Nephron (organoid): Measurements from ENCODE around the gene SUPT5H.
A peak's percentile ranks its signal among the peaks of the same experiment; 100 is the strongest.

Source experiments
- H3K27ac Mint-ChIP-seq, 3 experiments: 2 replicates each; pipeline ENCODE4 v1.8.0; 2020; ENCODE audit warnings: mixed read lengths in 3 of 3, mild to moderate bottlenecking in 2 of 3, moderate library complexity in 1 of 3
- H3K27me3 Mint-ChIP-seq: 2 replicates; pipeline ENCODE4 v1.8.0; 2021; ENCODE audit warnings: low read depth, mild to moderate bottlenecking, moderate library complexity, mixed read lengths
- H3K36me3 Mint-ChIP-seq: 2 replicates; pipeline ENCODE4 v1.8.0; 2020; ENCODE audit warnings: low read depth, mixed read lengths
- H3K4me1 Mint-ChIP-seq: 2 replicates; pipeline ENCODE4 v1.8.0; 2020; ENCODE audit warnings: mixed read lengths
- H3K4me3 Mint-ChIP-seq, 3 experiments: 2 replicates each; pipeline ENCODE4 v1.8.0; 2020; ENCODE audit warnings: mild to moderate bottlenecking in 3 of 3, mixed read lengths in 3 of 3, moderate library complexity in 2 of 3
- H3K9me3 Mint-ChIP-seq: 2 replicates; pipeline ENCODE4 v1.8.0; 2020; ENCODE audit warnings: mixed read lengths
- CTCF ChIP-seq, 3 experiments: fragments of 200-600 bp; sonication (generic); IDR thresholded peaks; one replicate each; pipeline ENCODE4 v1.5.0; 2021; ENCODE audit warnings: antibody characterized with exemption in 3 of 3; ENCODE audit not compliant: unreplicated experiment in 3 of 3

SUPT5H gene

DNA sequence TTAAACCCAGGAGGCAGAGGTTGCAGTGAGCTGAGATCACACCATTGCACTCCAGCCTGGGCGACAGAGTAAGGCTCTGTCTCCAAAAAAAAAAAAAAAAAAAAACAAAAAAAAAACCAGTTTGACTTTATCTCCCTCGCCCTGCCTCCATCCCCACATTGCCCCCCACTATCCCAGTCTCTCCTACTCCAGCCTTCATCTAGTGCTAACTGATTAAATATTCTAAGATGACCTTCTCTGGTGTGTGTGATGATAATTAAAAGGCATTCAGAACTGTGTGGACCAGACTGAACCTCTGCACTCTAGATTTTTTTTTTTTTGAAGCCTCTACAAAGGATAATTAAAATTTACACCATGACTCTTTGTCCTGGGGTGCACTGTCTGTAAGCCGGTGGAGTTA is 47.4 kb downstream of the SUPT5H start:
- no peak for TF ChIP-seq CTCF (IDR thresholded peaks at IDR 0.05; ENCODE audit: unreplicated experiment in 3 of 3)
- Mint-ChIP-seq H3K4me1 (no peaks in the 10 kb centered on the region), H3K4me3 (no peak overlapping the region), H3K27ac (no peak overlapping the region), H3K36me3 (peaks cover 27% of the 10 kb centered on the region), H3K27me3 (peaks cover 26% of the 10 kb centered on the region), H3K9me3 (no peaks in the 10 kb centered on the region)

- no peaks in the 10 kb centered on the region for H3K9me3 Mint-ChIP-seq
- H3K4me1 Mint-ChIP-seq: peaks cover 11% of the 10 kb centered on the region
- no peak for TF ChIP-seq CTCF (IDR thresholded peaks at IDR 0.05; ENCODE audit: unreplicated experiment in 3 of 3)
- no peak overlapping the region for H3K27ac Mint-ChIP-seq
- H3K27me3 Mint-ChIP-seq: peaks cover 44% of the 10 kb centered on the region
- peaks cover 14% of the 10 kb centered on the region for H3K36me3 Mint-ChIP-seq
- H3K4me3 Mint-ChIP-seq: no peak overlapping the region
These were observed 49.3 kb downstream of the SUPT5H start for GRCh38 chr19:39494661-39495060.

- no peak overlapping the region for H3K27ac Mint-ChIP-seq
- H3K4me3 Mint-ChIP-seq: no peak overlapping the region
- H3K36me3 Mint-ChIP-seq: peaks cover 8% of the 10 kb centered on the region
- TF ChIP-seq CTCF (IDR thresholded peaks at IDR 0.05; ENCODE audit: unreplicated experiment in 3 of 3): no peak
- H3K4me1 Mint-ChIP-seq: peaks cover 14% of the 10 kb centered on the region
- peaks cover 59% of the 10 kb centered on the region for H3K27me3 Mint-ChIP-seq
- H3K9me3 Mint-ChIP-seq: no peaks in the 10 kb centered on the region
These were observed 50.7 kb downstream of the SUPT5H start for GRCh38 chr19:39496063-39496462.

DNA sequence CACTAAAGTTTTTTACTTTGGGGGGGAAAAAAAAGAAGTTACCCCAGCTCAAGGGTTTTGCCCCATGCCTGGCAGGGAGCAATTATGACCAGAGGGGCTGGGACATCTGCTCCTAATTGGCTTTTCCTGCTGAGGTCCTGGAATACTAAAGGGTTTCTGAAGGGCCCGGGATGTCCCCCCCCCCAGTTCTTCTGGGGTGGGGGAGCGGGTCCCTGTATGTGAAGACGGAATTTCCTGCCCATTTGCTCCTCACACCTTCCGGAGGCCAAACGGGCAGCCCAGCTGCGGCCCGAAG is 52.3 kb downstream of the SUPT5H start:
- no peak for TF ChIP-seq CTCF (IDR thresholded peaks at IDR 0.05; ENCODE audit: unreplicated experiment in 3 of 3)
- Mint-ChIP-seq H3K27me3 (peaks cover 68% of the 10 kb centered on the region), H3K36me3 (peaks cover 4% of the 10 kb centered on the region), H3K4me3 (peak overlapping the region in 1 of 3 experiments; percentile 68), H3K9me3 (no peaks in the 10 kb centered on the region), H3K4me1 (peaks cover 14% of the 10 kb centered on the region), H3K27ac (no peak overlapping the region)

- TF ChIP-seq CTCF (IDR thresholded peaks at IDR 0.05; ENCODE audit: unreplicated experiment in 3 of 3): peak; percentile 35 to 53 (median 47)
- Mint-ChIP-seq H3K36me3 (no peaks in the 10 kb centered on the region), H3K4me3 (peak overlapping the region; percentile 40 to 68 (median 62))
These were observed 52.8 kb downstream of the SUPT5H start for GRCh38 chr19:39497996-39498797.

More at GRCh38 chr19:39497996-39498797, 52.8 kb downstream of the SUPT5H start:
- H3K4me1 Mint-ChIP-seq: peaks cover 14% of the 10 kb centered on the region
- no peaks in the 10 kb centered on the region for H3K9me3 Mint-ChIP-seq
- H3K27ac Mint-ChIP-seq: no peak overlapping the region
- H3K27me3 Mint-ChIP-seq: peaks cover 72% of the 10 kb centered on the region
